ENCODE measurements around the gene TRHDE.

The TRHDE gene

GRCh38 chr12:72388322-72388721 is 116.2 kb downstream of the TRHDE start:
- no peak for TF ChIP-seq CTCF (IDR thresholded peaks at IDR 0.05; ENCODE audit: borderline replicate concordance, insufficient read depth, low read depth, low read length)
- no peak overlapping the region for H3K4me3 ChIP-seq (ENCODE audit: low read depth, low read length)

GRCh38 chr12:72390146-72390545 is 118.0 kb downstream of the TRHDE start:
- TF ChIP-seq CTCF (IDR thresholded peaks at IDR 0.05; ENCODE audit: borderline replicate concordance, insufficient read depth, low read depth, low read length), result no peak
- H3K4me3 ChIP-seq (ENCODE audit: low read depth, low read length), result no peak overlapping the region

GRCh38 chr12:72406111-72406510 is 133.9 kb downstream of the TRHDE start:
- no peak for TF ChIP-seq CTCF (IDR thresholded peaks at IDR 0.05; ENCODE audit: borderline replicate concordance, insufficient read depth, low read depth, low read length)

GRCh38 chr12:72432037-72432604 is 160.0 kb downstream of the TRHDE start:
- no peak overlapping the region for H3K4me3 ChIP-seq (ENCODE audit: low read depth, low read length)
- TF ChIP-seq CTCF (IDR thresholded peaks at IDR 0.05; ENCODE audit: borderline replicate concordance, insufficient read depth, low read depth, low read length), result no peak

More at GRCh38 chr12:72406111-72406510, 133.9 kb downstream of the TRHDE start:
- no peak overlapping the region for H3K4me3 ChIP-seq (ENCODE audit: low read depth, low read length)

GRCh38 chr12:72433298-72433697 is 161.1 kb downstream of the TRHDE start:
- no peak overlapping the region for H3K4me3 ChIP-seq (ENCODE audit: low read depth, low read length)
- TF ChIP-seq CTCF (IDR thresholded peaks at IDR 0.05; ENCODE audit: borderline replicate concordance, insufficient read depth, low read depth, low read length), result no peak

GRCh38 chr12:72434999-72435398 is 162.8 kb downstream of the TRHDE start:
- no peak for TF ChIP-seq CTCF (IDR thresholded peaks at IDR 0.05; ENCODE audit: borderline replicate concordance, insufficient read depth, low read depth, low read length)
- no peak overlapping the region for H3K4me3 ChIP-seq (ENCODE audit: low read depth, low read length)

GRCh38 chr12:72442217-72442616 is 170.0 kb downstream of the TRHDE start:
- no peak overlapping the region for H3K4me3 ChIP-seq (ENCODE audit: low read depth, low read length)
- TF ChIP-seq CTCF (IDR thresholded peaks at IDR 0.05; ENCODE audit: borderline replicate concordance, insufficient read depth, low read depth, low read length), result no peak

Measured in GM12875 (cell line).